HepG2 (cell line): ENCODE results near the gene COMMD7. TPM values are rescaled to one million over a fixed set of nuclear protein-coding genes. Genes with fewer than 3 reads are reported as not detected.
A peak's percentile ranks its signal among the peaks of the same experiment; 100 is the strongest.

ENCODE experiments used
- ATAC-seq: fragments of 200-7000 bp; cut with Tn5 transposase; 3 replicates; pipeline ENCODE4 v1.9.1; 2020; ENCODE audit warnings: mild to moderate bottlenecking, moderate library complexity
- BruUV-seq: library from RNA; stranded (reverse); fragments of 400-500 nt; replicated peaks from 2 replicates; lab custom pipeline; 2021; lab: Mats Ljungman, UMichigan
- CTCF ChIA-PET: fragments of 300-600 bp; formaldehyde crosslinking; extraction: SDS; loops from one replicate; lab custom pipeline; 2021; ENCODE audit warnings: low total read pairs, inconsistent platforms, low intra/inter-chr PET ratio; lab: Yijun Ruan, JAX
- POLR2A ChIA-PET: fragments of 350-600 bp; sonication (Branson Sonifier 250); formaldehyde crosslinking; loops from one replicate; lab custom pipeline; 2020; ENCODE audit warnings: antibody characterized with exemption, inconsistent platforms; lab: Yijun Ruan, JAX
- DNase-seq: peaks from one replicate; pipeline ENCODE4 v3.0.0-alpha.2; 2015; ENCODE audit warnings: low spot score
- FAIRE-seq: peaks from 3 replicates; lab custom pipeline; 2011; peaks lifted over from hg19 to GRCh38; lab: Jason Lieb, UNC
- H2AFZ ChIP-seq: one replicate; pipeline ENCODE4 v1.6.1; 2011; ENCODE audit warnings: low read length, inconsistent platforms
- H3K27ac ChIP-seq: fragments of 300-600 bp; 3 replicates; pipeline ENCODE4 v1.8.0; 2011; ENCODE audit warnings: mixed run types, mild to moderate bottlenecking, mixed read lengths, low read length, inconsistent platforms; ENCODE audit not compliant: insufficient read depth; ENCODE audit errors: extremely low read length
- H3K27me3 ChIP-seq, 2 experiments: fragments of 200-600 bp in 1 of 2; 2 replicates in 1 of 2; 3 replicates in 1 of 2; pipeline versions ENCODE4 v1.6.0 to v1.8.0; 2011; ENCODE audit warnings: low read length in 2 of 2, mild to moderate bottlenecking in 2 of 2, moderate library complexity in 2 of 2, inconsistent platforms in 1 of 2; ENCODE audit not compliant: insufficient read depth in 2 of 2, control insufficient read depth in 1 of 2
- H3K36me3 ChIP-seq, 2 experiments: fragments of 200-600 bp in 1 of 2; replicated peaks in 1 of 2; 2 replicates in 1 of 2; 3 replicates in 1 of 2; pipeline versions ENCODE4 v1.5.1 to v1.8.0; 2011; ENCODE audit warnings: low read length in 2 of 2, inconsistent platforms in 1 of 2; ENCODE audit not compliant: insufficient read depth in 2 of 2, control insufficient read depth in 1 of 2
- H3K4me1 ChIP-seq: 2 replicates; pipeline ENCODE4 v1.5.1; 2012; ENCODE audit warnings: low read length, inconsistent platforms; ENCODE audit not compliant: insufficient read depth
- H3K4me2 ChIP-seq: 2 replicates; pipeline ENCODE4 v1.6.0; 2011; ENCODE audit warnings: low read depth, low read length, inconsistent platforms
- H3K4me3 ChIP-seq, 3 experiments: fragments of 200-600 bp in 1 of 3; sonication (generic), shearing (Covaris generic) in 1 of 3; replicated peaks in 1 of 3; 2 replicates each; pipeline ENCODE4 v1.5.1; 2011 to 2016; ENCODE audit warnings: low read length in 3 of 3, inconsistent platforms in 2 of 3, low read depth in 2 of 3, mild to moderate bottlenecking in 2 of 3, control low read depth in 1 of 3, mixed read lengths in 1 of 3; ENCODE audit not compliant: insufficient read depth in 1 of 3
- H3K79me2 ChIP-seq: one replicate; pipeline ENCODE4 v1.6.1; 2011; ENCODE audit warnings: low read length, inconsistent platforms; ENCODE audit not compliant: insufficient read depth
- H3K9ac ChIP-seq: 2 replicates; pipeline ENCODE4 v1.6.0; 2011; ENCODE audit warnings: mild to moderate bottlenecking, low read depth, low read length, inconsistent platforms; ENCODE audit not compliant: insufficient read depth
- H3K9me3 ChIP-seq: 2 replicates; pipeline ENCODE4 v1.5.1; 2012; ENCODE audit warnings: mild to moderate bottlenecking, low read length
- H4K20me1 ChIP-seq: 2 replicates; pipeline ENCODE4 v1.6.0; 2011; ENCODE audit warnings: inconsistent platforms, mild to moderate bottlenecking, low read length, moderate library complexity; ENCODE audit not compliant: insufficient read depth
- FOXO4 ChIP-seq: sonication (generic); formaldehyde crosslinking; conservative IDR thresholded peaks from 2 replicates; pipeline ENCODE4 v1.8.1; 2023; ENCODE audit warnings: missing genetic modification reagents
- SMAD3 ChIP-seq: sonication (generic); formaldehyde crosslinking; IDR thresholded peaks from 2 replicates; pipeline ENCODE4 v1.4.0; 2020; ENCODE audit warnings: missing genetic modification reagents
- USF2 ChIP-seq, 2 experiments: sonication (generic) in 1 of 2; formaldehyde crosslinking in 1 of 2; IDR thresholded peaks; 2 replicates each; pipeline versions ENCODE4 v1.5.1 to v1.6.1; 2011 to 2020; ENCODE audit warnings: borderline replicate concordance in 1 of 2, low read depth in 1 of 2, low read length in 1 of 2, mild to moderate bottlenecking in 1 of 2, missing genetic modification reagents in 1 of 2, moderate library complexity in 1 of 2
- ZNF766 ChIP-seq: sonication (generic); formaldehyde crosslinking; IDR thresholded peaks from 2 replicates; pipeline ENCODE4 v1.5.0; 2020; ENCODE audit warnings: missing genetic modification reagents, borderline replicate concordance
- WGBS: methylation state at CpG from one replicate; pipeline ENCODE4 v1.1.6; 2017; ENCODE audit warnings: low lambda C conversion rate; 5-methylcytosine and 5-hydroxymethylcytosine counted together
- in situ Hi-C: cut with HindIII; loops from 2 replicates; pipeline ENCODE4 v1.10.0; 2017; ENCODE audit warnings: low pct_unique_long_range_greater_than_20kb; ENCODE audit not compliant: extremely low pct_ligation_motif_present
- intact Hi-C: fragments of 100-400 bp; cut with micrococcal nuclease; formaldehyde crosslinking; loops from one replicate; pipeline ENCODE4 v1.10.0; 2022; ENCODE audit not compliant: unreplicated experiment
- polyA plus RNA-seq, 8 experiments: library from polyadenylated mRNA; depleted of rRNA in 3 of 8; stranded (reverse) in 7 of 8; unstranded in 1 of 8; fragments of >200 nt; fragmentation: Illumina TruSeq in 4 of 8; extraction: Trizol in 4 of 8; gene quantifications; 2 replicates each; pipeline versions ENCODE4 v1.2.1 to v1.2.3, GENCODE V29; 2011 to 2016; ENCODE audit warnings: low read depth in 4 of 8, missing spikeins in 1 of 8, mixed read lengths in 1 of 8; ENCODE audit not compliant: insufficient read depth in 1 of 8
- total RNA-seq, 5 experiments: library from RNA; depleted of rRNA; stranded (reverse); fragments of >200 nt; fragmentation: Illumina TruSeq; extraction: Trizol; gene quantifications; 2 replicates each; pipeline ENCODE4 v1.2.3, GENCODE V29; 2016; ENCODE audit warnings: low read depth in 1 of 5

Gene COMMD7
- total and polyA plus RNA-seq, 2 of the 13 experiments (the other 11 are each of a cell fraction or from before 2014, with no cell fraction given): 42.1 to 53.3 TPM

GRCh38 chr20:32655903-32656512 lies 87.3 kb downstream of the COMMD7 start:
- no peaks in the 10 kb centered on the region for H3K79me2 ChIP-seq
- FAIRE-seq (no peak), ATAC-seq (no peak), DNase-seq (no peak)
- peaks cover 2 to 9% of the 10 kb centered on the region in 2 experiments; a peak in 4 of 5 replicates for H3K27me3 ChIP-seq
- intact Hi-C loops (no loop called here), in situ Hi-C loops (no loop called here)
- no TSS peak for BruUV-seq
- H3K9me3 ChIP-seq: peaks cover 8% of the 10 kb centered on the region; the same call in 1 of the 2 replicates
- peaks cover 7% of the 10 kb centered on the region for H3K4me1 ChIP-seq
- no peak overlapping the region for H2AFZ ChIP-seq
- ChIA-PET CTCF (interaction anchor here (1.1 to 1.3 kb wide), 2 partner anchors 134 to 135 kb away, joined by 3 to 4 read pairs; no protein-coding TSS in a partner anchor), POLR2A (no interaction called here)
- TF ChIP-seq USF2 (IDR thresholded peaks at IDR 0.05; ENCODE audit: low read depth, low read length) (no peak), USF2 (CRISPR knock-in tag; IDR thresholded peaks at IDR 0.05; ENCODE audit: borderline replicate concordance) (0 out of 2 replicates have a peak, but pooled peaks have one; percentile 24), SMAD3 (CRISPR knock-in tag) (no peak), ZNF766 (CRISPR knock-in tag) (peak; percentile 73; the same call in 1 of the 2 replicates), FOXO4 (CRISPR knock-in tag) (0 out of 2 replicates have a peak, but pooled peaks have one; percentile 73)
- H3K4me2 ChIP-seq: no peak overlapping the region
- 8% methylated on average over 2 of the region's 2 CpGs for WGBS
- no peaks in the 10 kb centered on the region for H3K36me3 ChIP-seq
- no peaks in the 10 kb centered on the region for H4K20me1 ChIP-seq
- H3K4me3 ChIP-seq: no peak overlapping the region
- H3K27ac ChIP-seq: no peak overlapping the region
- no peak overlapping the region for H3K9ac ChIP-seq
